ENCODE results near the gene SOHLH1.

- TF ChIP-seq CTCF (IDR thresholded peaks at IDR 0.05; ENCODE audit: low read depth, low read length, poor library complexity, severe bottlenecking) (no peak), EZH2phosphoT487 (IDR thresholded peaks at IDR 0.05; ENCODE audit: borderline replicate concordance, low read length) (no peak)
Measured at GRCh38 chr9:135699440-135699839, at the start of gene SOHLH1.

Measured in DOHH2 (cell line).